ENCODE data around the gene OAS2.

DNA sequence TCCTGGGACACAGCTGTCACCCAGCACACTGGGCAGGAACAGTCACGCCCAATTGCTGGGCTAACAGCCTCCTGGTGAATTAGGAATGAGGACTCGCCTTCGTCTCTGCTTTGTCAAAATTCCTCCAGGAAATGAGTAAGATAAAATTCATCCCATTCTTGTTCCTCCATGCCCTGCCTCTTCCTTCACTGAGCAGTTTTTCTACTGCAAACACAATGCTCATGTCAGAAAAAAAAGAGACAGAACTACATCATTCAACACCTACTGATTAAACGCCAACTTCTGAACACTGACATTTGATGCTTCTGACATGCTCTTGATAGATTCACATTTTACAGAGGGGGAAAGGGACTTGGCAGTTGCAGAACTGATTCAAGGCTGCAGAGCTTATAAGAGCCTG, 40.7 kb downstream of the OAS2 start:
- TF ChIP-seq MAX (IDR thresholded peaks at IDR 0.05) (no peak), EP300 (IDR thresholded peaks at IDR 0.05; ENCODE audit: borderline replicate concordance) (no peak), CEBPB (IDR thresholded peaks at IDR 0.05) (no peak), RAD21 (IDR thresholded peaks at IDR 0.05; ENCODE audit: low read depth) (no peak), USF1 (IDR thresholded peaks at IDR 0.05) (no peak), REST (IDR thresholded peaks at IDR 0.05; ENCODE audit: low read depth) (no peak), FOXM1 (IDR thresholded peaks at IDR 0.05; ENCODE audit: borderline replicate concordance, low read depth) (no peak), TAF1 (IDR thresholded peaks at IDR 0.05; ENCODE audit: low read depth) (no peak), EGR1 (IDR thresholded peaks at IDR 0.05) (no peak), TCF12 (IDR thresholded peaks at IDR 0.05; ENCODE audit: low read depth) (no peak), YY1 (IDR thresholded peaks at IDR 0.05; ENCODE audit: low read depth) (no peak), NFIC (IDR thresholded peaks at IDR 0.05) (no peak), CREB1 (IDR thresholded peaks at IDR 0.05; ENCODE audit: low read depth) (no peak), ZBTB7A (IDR thresholded peaks at IDR 0.05; ENCODE audit: low read depth) (no peak)
